IMR-90 (cell line): ENCODE results near the gene RFX3. TPM values are rescaled to one million over a fixed set of nuclear protein-coding genes. Genes with fewer than 3 reads are reported as not detected.
A peak's percentile ranks its signal among the peaks of the same experiment; 100 is the strongest.

Experiments used
- ATAC-seq: fragments of 200-7000 bp; cut with Tn5 transposase; 2 replicates; pipeline ENCODE4 v1.9.1; 2020; ENCODE audit warnings: low read depth, mild to moderate bottlenecking, moderate library complexity
- BruUV-seq: library from RNA; stranded (reverse); fragments of 400-500 nt; replicated peaks from 2 replicates; lab custom pipeline; 2021; lab: Mats Ljungman, UMichigan
- CTCF ChIA-PET: fragments of 300-600 bp; formaldehyde crosslinking; extraction: SDS; loops from one replicate; lab custom pipeline; 2021; ENCODE audit warnings: antibody characterized with exemption; lab: Yijun Ruan, JAX
- POLR2A ChIA-PET: fragments of 300-600 bp; sonication (Branson Sonifier 250); formaldehyde crosslinking; loops from one replicate; lab custom pipeline; 2022; ENCODE audit warnings: antibody characterized with exemption; ENCODE audit not compliant: unreplicated experiment; lab: Charles Lee
- DNase-seq: peaks from one replicate; pipeline ENCODE4 v3.0.0; 2013
- H2AFZ ChIP-seq: replicated peaks from 2 replicates; pipeline ENCODE3; 2013; ENCODE audit warnings: low read length, mild to moderate bottlenecking; ENCODE audit not compliant: poor library complexity
- H2AK5ac ChIP-seq: 2 replicates; pipeline ENCODE4 v1.6.1; 2013; ENCODE audit warnings: low read depth, low read length, inconsistent platforms
- H2AK9ac ChIP-seq: replicated peaks from 2 replicates; pipeline ENCODE3; 2013; ENCODE audit warnings: mild to moderate bottlenecking, low read depth, low read length, moderate library complexity; ENCODE audit not compliant: poor library complexity
- H2BK120ac ChIP-seq: 2 replicates; pipeline ENCODE4 v1.6.1; 2013; ENCODE audit warnings: low read depth, low read length, inconsistent platforms
- H2BK15ac ChIP-seq: 3 replicates; pipeline ENCODE4 v1.6.1; 2013; ENCODE audit warnings: low read depth, low read length, inconsistent platforms
- H2BK20ac ChIP-seq: 2 replicates; pipeline ENCODE4 v1.6.1; 2013; ENCODE audit warnings: low read depth, mild to moderate bottlenecking, inconsistent platforms, low read length, moderate library complexity
- H2BK5ac ChIP-seq: 2 replicates; pipeline ENCODE4 v1.6.1; 2013; ENCODE audit warnings: mild to moderate bottlenecking, low read depth, low read length, inconsistent platforms; ENCODE audit not compliant: poor library complexity, severe bottlenecking
- H3K14ac ChIP-seq: replicated peaks from 2 replicates; pipeline ENCODE4 v1.6.1; 2013; ENCODE audit warnings: low read depth, low read length, inconsistent platforms
- H3K18ac ChIP-seq: 2 replicates; pipeline ENCODE4 v1.6.1; 2013; ENCODE audit warnings: low read depth, low read length, control low read depth
- H3K23ac ChIP-seq: 2 replicates; pipeline ENCODE4 v1.6.1; 2013; ENCODE audit warnings: low read depth, low read length, inconsistent platforms
- H3K27ac ChIP-seq: 2 replicates; pipeline ENCODE4 v1.5.1; 2013; ENCODE audit warnings: mild to moderate bottlenecking, control low read depth, low read length; ENCODE audit not compliant: insufficient read depth
- H3K27me3 ChIP-seq: 2 replicates; pipeline ENCODE4 v1.6.1; 2013; ENCODE audit warnings: low read length; ENCODE audit not compliant: control insufficient read depth, insufficient read depth
- H3K36me3 ChIP-seq: 2 replicates; pipeline ENCODE4 v1.6.1; 2013; ENCODE audit warnings: low read length, mixed read lengths; ENCODE audit not compliant: control insufficient read depth, insufficient read depth
- H3K4ac ChIP-seq: 2 replicates; pipeline ENCODE4 v1.6.1; 2013; ENCODE audit warnings: low read depth, low read length, inconsistent platforms
- H3K4me1 ChIP-seq: 2 replicates; pipeline ENCODE4 v1.6.1; 2013; ENCODE audit warnings: low read length, mixed read lengths; ENCODE audit not compliant: control insufficient read depth, insufficient read depth
- H3K4me2 ChIP-seq: 2 replicates; pipeline ENCODE4 v1.6.1; 2013; ENCODE audit warnings: low read depth, mild to moderate bottlenecking, control low read depth, low read length, moderate library complexity
- H3K4me3 ChIP-seq: 2 replicates; pipeline ENCODE4 v1.5.1; 2013; ENCODE audit warnings: low read depth, mild to moderate bottlenecking, control low read depth, low read length, moderate library complexity; ENCODE audit not compliant: insufficient read depth
- H3K56ac ChIP-seq: 2 replicates; pipeline ENCODE4 v1.6.1; 2013; ENCODE audit warnings: low read length, inconsistent platforms; ENCODE audit not compliant: insufficient read depth; ENCODE audit errors: extremely low read depth
- H3K79me1 ChIP-seq, 2 experiments: 2 replicates each; pipeline ENCODE4 v1.6.1; 2013; ENCODE audit warnings: low read length in 2 of 2, inconsistent platforms in 1 of 2, low read depth in 1 of 2
- H3K9ac ChIP-seq: 2 replicates; pipeline ENCODE4 v1.6.1; 2013; ENCODE audit warnings: low read depth, low read length, control low read depth
- H3K9me1 ChIP-seq: 2 replicates; pipeline ENCODE4 v1.6.1; 2013; ENCODE audit warnings: low read length, inconsistent platforms; ENCODE audit not compliant: insufficient read depth
- H3K9me3 ChIP-seq: 2 replicates; pipeline ENCODE4 v1.6.1; 2013; ENCODE audit warnings: low read length; ENCODE audit not compliant: control insufficient read depth, insufficient read depth
- H4K20me1 ChIP-seq: 2 replicates; pipeline ENCODE4 v1.6.1; 2013; ENCODE audit warnings: low read length, inconsistent platforms; ENCODE audit not compliant: insufficient read depth
- H4K5ac ChIP-seq: 2 replicates; pipeline ENCODE4 v1.6.1; 2013; ENCODE audit warnings: mild to moderate bottlenecking, low read depth, low read length, control low read depth
- H4K8ac ChIP-seq, 2 experiments: 2 replicates each; pipeline ENCODE4 v1.6.1; 2013; ENCODE audit warnings: low read depth in 2 of 2, low read length in 2 of 2, control low read depth in 1 of 2, inconsistent platforms in 1 of 2
- H4K91ac ChIP-seq: 2 replicates; pipeline ENCODE4 v1.6.1; 2013; ENCODE audit warnings: low read depth, low read length, inconsistent platforms; ENCODE audit not compliant: insufficient read depth
- BHLHE40 ChIP-seq: fragments of 150-350 bp; IDR thresholded peaks from 2 replicates; pipeline ENCODE4 v1.6.1; 2016; ENCODE audit warnings: mild to moderate bottlenecking, low read depth, low read length
- CHD1 ChIP-seq: IDR thresholded peaks from 2 replicates; pipeline ENCODE4 v1.6.1; 2012; ENCODE audit warnings: low read depth, low read length, improper control_type of control experiment
- FOS ChIP-seq: fragments of 150-350 bp; IDR thresholded peaks from 2 replicates; pipeline ENCODE4 v1.6.1; 2016; ENCODE audit warnings: low read depth, low read length
- MAFK ChIP-seq: IDR thresholded peaks from 2 replicates; pipeline ENCODE4 v1.6.1; 2012; ENCODE audit warnings: low read depth, low read length, improper control_type of control experiment
- MAZ ChIP-seq: IDR thresholded peaks from 2 replicates; pipeline ENCODE4 v1.6.1; 2012; ENCODE audit warnings: low read depth, mild to moderate bottlenecking, low read length, improper control_type of control experiment, moderate library complexity, borderline replicate concordance
- MXI1 ChIP-seq: IDR thresholded peaks from 2 replicates; pipeline ENCODE4 v1.6.1; 2012; ENCODE audit warnings: low read depth, mild to moderate bottlenecking, low read length, moderate library complexity, borderline replicate concordance
- POLR2A ChIP-seq: IDR thresholded peaks from 2 replicates; pipeline ENCODE4 v1.6.1; 2012; ENCODE audit warnings: mild to moderate bottlenecking, low read depth, low read length
- RAD21 ChIP-seq: IDR thresholded peaks from 2 replicates; pipeline ENCODE4 v1.6.1; 2012; ENCODE audit warnings: low read length, improper control_type of control experiment
- RCOR1 ChIP-seq: IDR thresholded peaks from 2 replicates; pipeline ENCODE4 v1.6.1; 2012; ENCODE audit warnings: mild to moderate bottlenecking, low read length, improper control_type of control experiment; ENCODE audit not compliant: insufficient replicate concordance
- SMC3 ChIP-seq: fragments of 150-350 bp; IDR thresholded peaks from 2 replicates; pipeline ENCODE4 v1.6.1; 2016; ENCODE audit warnings: low read depth, mild to moderate bottlenecking, antibody characterized with exemption, low read length, moderate library complexity
- dilution Hi-C: fragments of 300-500 bp; cut with HindIII; formaldehyde crosslinking; loops from one replicate; pipeline ENCODE4 v1.14.3; 2018; ENCODE audit warnings: low sequenced_read_pairs; ENCODE audit not compliant: unreplicated experiment
- in situ Hi-C: fragments of 300-500 bp; cut with MboI; formaldehyde crosslinking; loops from 3 replicates; pipeline ENCODE4 v1.14.3; 2019; ENCODE audit warnings: low sequenced_read_pairs, inconsistent platforms, mixed read lengths
- intact Hi-C: fragments of 100-400 bp; cut with micrococcal nuclease; formaldehyde crosslinking; loops from 2 replicates; pipeline ENCODE4 v1.10.0; 2022
- polyA plus RNA-seq, 3 experiments: library from polyadenylated mRNA; depleted of rRNA; stranded (reverse); fragments of >200 nt; gene quantifications; 2 replicates each; pipeline ENCODE4 v1.2.3, GENCODE V29; 2012; ENCODE audit warnings: low replicate concordance in 1 of 3
- total RNA-seq: library from RNA; depleted of rRNA; stranded (reverse); fragments of >200 nt; gene quantifications from 2 replicates; pipeline ENCODE4 v1.2.3, GENCODE V29; 2012
- TF ChIP-seq, protein P1 (sequence below): fragments of 150-350 bp; IDR thresholded peaks from 2 replicates; pipeline ENCODE4 v1.6.1; 2017; ENCODE audit warnings: mild to moderate bottlenecking, antibody characterized with exemption, low read length, low read depth

The RFX3 gene
- total and polyA plus RNA-seq, 2 of the 4 experiments (the other 2 are of a cell fraction), result 1.7 to 2.7 TPM

DNA sequence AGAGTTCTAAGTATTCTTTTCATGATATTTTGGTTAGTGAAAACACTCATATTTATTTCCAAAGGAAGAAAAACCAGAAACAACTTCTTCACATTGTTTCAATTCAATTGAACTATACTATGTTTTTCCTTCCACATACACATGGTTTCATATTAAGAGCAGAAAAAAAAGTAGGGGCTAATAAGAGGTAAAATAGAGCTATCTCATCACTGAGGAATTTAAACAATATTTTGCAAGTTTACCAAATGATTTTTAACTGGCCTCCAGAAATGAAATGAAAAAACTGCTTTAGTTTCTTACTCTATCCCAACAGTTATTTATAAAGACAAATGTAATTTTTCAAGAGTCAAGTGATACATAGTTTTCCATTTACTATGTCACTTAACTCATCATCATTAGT, 233.5 kb downstream of the RFX3 start:
- TF ChIP-seq FOS, result no peak
- no peak for TF ChIP-seq MAFK
- TF ChIP-seq POLR2A, result no peak
- TF ChIP-seq SMC3, result no peak
- TF ChIP-seq CHD1, result no peak
- TF ChIP-seq RCOR1, result no peak
- no peak for TF ChIP-seq MXI1
- no peak for TF ChIP-seq RAD21
- TF ChIP-seq BHLHE40, result no peak
- TF ChIP-seq MAZ, result no peak
- TF ChIP-seq, protein P1, sequence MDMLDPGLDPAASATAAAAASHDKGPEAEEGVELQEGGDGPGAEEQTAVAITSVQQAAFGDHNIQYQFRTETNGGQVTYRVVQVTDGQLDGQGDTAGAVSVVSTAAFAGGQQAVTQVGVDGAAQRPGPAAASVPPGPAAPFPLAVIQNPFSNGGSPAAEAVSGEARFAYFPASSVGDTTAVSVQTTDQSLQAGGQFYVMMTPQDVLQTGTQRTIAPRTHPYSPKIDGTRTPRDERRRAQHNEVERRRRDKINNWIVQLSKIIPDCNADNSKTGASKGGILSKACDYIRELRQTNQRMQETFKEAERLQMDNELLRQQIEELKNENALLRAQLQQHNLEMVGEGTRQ, result no peak
- no peaks in the 10 kb centered on the region for H3K9me1 ChIP-seq
- peak; percentile 57 for DNase-seq
- dilution Hi-C loops, result no loop called here
- no peaks in the 10 kb centered on the region for H3K79me1 ChIP-seq
- H2AK9ac ChIP-seq, result no peak overlapping the region
- no peak overlapping the region for H3K18ac ChIP-seq
- H3K4me1 ChIP-seq, result no peaks in the 10 kb centered on the region
- intact Hi-C loops, result no loop called here
- no peak overlapping the region for H2AK5ac ChIP-seq
- no peaks in the 10 kb centered on the region for H3K36me3 ChIP-seq
- no peak overlapping the region for H2BK120ac ChIP-seq
- H4K8ac ChIP-seq, result no peak overlapping the region
- H3K14ac ChIP-seq, result no peak overlapping the region
- ChIA-PET POLR2A (interaction anchor here (0.7 kb wide), 1 partner anchor 9 kb away, joined by 3 read pairs; no protein-coding TSS in a partner anchor), CTCF (interaction anchor here (0.6 to 0.7 kb wide), 2 partner anchors 10 to 114 kb away, joined by 3 to 5 read pairs; no protein-coding TSS in a partner anchor)
- H3K4me2 ChIP-seq, result no peak overlapping the region
- no peak overlapping the region for H3K23ac ChIP-seq
- no peak overlapping the region for H3K4ac ChIP-seq
- H3K9ac ChIP-seq, result no peak overlapping the region
- H2BK15ac ChIP-seq, result no peak overlapping the region
- peak overlapping the region; percentile 56 for H2BK5ac ChIP-seq
- H4K91ac ChIP-seq, result no peak overlapping the region
- H4K5ac ChIP-seq, result no peak overlapping the region
- H3K27ac ChIP-seq, result no peak overlapping the region
- no TSS peak for BruUV-seq
- H2AFZ ChIP-seq, result no peak overlapping the region
- no peaks in the 10 kb centered on the region for H4K20me1 ChIP-seq
- no peak overlapping the region for H3K56ac ChIP-seq
- no peak overlapping the region for H2BK20ac ChIP-seq
- in situ Hi-C loops, result no loop called here
- no peaks in the 10 kb centered on the region for H3K9me3 ChIP-seq
- H3K4me3 ChIP-seq, result no peak overlapping the region
- H3K27me3 ChIP-seq, result no peaks in the 10 kb centered on the region
- ATAC-seq, result peak; percentile 68
